PFSK-1 (cell line): ENCODE results near the gene DNAJB11.

Source experiments
- FOXP2 ChIP-seq: optimal IDR thresholded peaks from 2 replicates; pipeline ENCODE3; 2011; ENCODE audit warnings: borderline replicate concordance, control low read depth, inconsistent platforms; ENCODE audit not compliant: insufficient read depth; ENCODE audit errors: extremely low read length, extremely low read depth
- POLR2AphosphoS5 ChIP-seq: IDR thresholded peaks from 2 replicates; pipeline ENCODE4 v1.6.1; 2012; ENCODE audit warnings: low read depth, mild to moderate bottlenecking, control low read depth, low read length, moderate library complexity
- REST ChIP-seq, 2 experiments: IDR thresholded peaks; 2 replicates each; pipeline versions ENCODE4 v1.6.1 to v1.8.0; 2011 to 2012; ENCODE audit warnings: low read depth in 2 of 2, low read length in 2 of 2, control low read depth in 1 of 2, inconsistent platforms in 1 of 2, mild to moderate bottlenecking in 1 of 2, moderate library complexity in 1 of 2; ENCODE audit not compliant: insufficient read depth in 1 of 2
- SIN3A ChIP-seq: IDR thresholded peaks from 2 replicates; pipeline ENCODE4 v1.6.1; 2012; ENCODE audit warnings: mild to moderate bottlenecking, low read length, moderate library complexity, borderline replicate concordance; ENCODE audit not compliant: insufficient read depth
- TAF1 ChIP-seq: IDR thresholded peaks from 2 replicates; pipeline ENCODE4 v1.6.1; 2012; ENCODE audit warnings: low read length, control low read depth, borderline replicate concordance; ENCODE audit not compliant: insufficient read depth

The DNAJB11 gene

GRCh38 chr3:186617036-186617946 is 46.8 kb downstream of the DNAJB11 start:
- TF ChIP-seq TAF1 (no peak), FOXP2 (peak; percentile 81)

GRCh38 chr3:186618318-186618938 is 47.9 kb downstream of the DNAJB11 start:
- TF ChIP-seq REST (IDR thresholded peaks at IDR 0.05; ENCODE audit: insufficient read depth in 1 of 2, low read depth in 2 of 2, low read length in 2 of 2) (no peak), FOXP2 (no peak)

GRCh38 chr3:186619787-186620212 is 49.3 kb downstream of the DNAJB11 start:
- TF ChIP-seq REST (IDR thresholded peaks at IDR 0.05; ENCODE audit: insufficient read depth in 1 of 2, low read depth in 2 of 2, low read length in 2 of 2): no peak
- no peak for TF ChIP-seq SIN3A
- no peak for TF ChIP-seq POLR2AphosphoS5
- no peak for TF ChIP-seq FOXP2
- no peak for TF ChIP-seq TAF1

- no peak for TF ChIP-seq FOXP2
- no peak for TF ChIP-seq POLR2AphosphoS5
- no peak for TF ChIP-seq REST (IDR thresholded peaks at IDR 0.05; ENCODE audit: insufficient read depth in 1 of 2, low read depth in 2 of 2, low read length in 2 of 2)
- TF ChIP-seq SIN3A: no peak
- no peak for TF ChIP-seq TAF1
Measured at GRCh38 chr3:186620213-186621092, 49.9 kb downstream of the DNAJB11 start.

GRCh38 chr3:186621894-186622650 is 51.6 kb downstream of the DNAJB11 start:
- TF ChIP-seq POLR2AphosphoS5 (no peak), REST (IDR thresholded peaks at IDR 0.05; ENCODE audit: insufficient read depth in 1 of 2, low read depth in 2 of 2, low read length in 2 of 2) (no peak), SIN3A (no peak), FOXP2 (no peak), TAF1 (no peak)
